ENCODE data around the gene APP.

APP gene

GRCh38 chr21:26124896-26125295, 45.7 kb downstream of the APP start:
- H3K9me3 ChIP-seq, result no peaks in the 10 kb centered on the region
- H3K4me1 ChIP-seq, result peaks cover 24% of the 10 kb centered on the region
- H3K36me3 ChIP-seq, result no peaks in the 10 kb centered on the region; the same call in none of the 2 replicates
- no peak for TF ChIP-seq CTCF (IDR thresholded peaks at IDR 0.05; ENCODE audit: low read depth, low read length)
- H3K4me3 ChIP-seq (ENCODE audit: low read depth, low read length), result no peak overlapping the region
- DNase-seq, result no peak
- H3K27me3 ChIP-seq, result no peaks in the 10 kb centered on the region

- no peaks in the 10 kb centered on the region for H3K9me3 ChIP-seq
- no peaks in the 10 kb centered on the region for H3K27me3 ChIP-seq
- no peaks in the 10 kb centered on the region; the same call in 1 of the 2 replicates for H3K36me3 ChIP-seq
- no peak for DNase-seq
- H3K4me3 ChIP-seq (ENCODE audit: low read depth, low read length), result no peak overlapping the region
- no peak for TF ChIP-seq CTCF (IDR thresholded peaks at IDR 0.05; ENCODE audit: low read depth, low read length)
- peaks cover 24% of the 10 kb centered on the region for H3K4me1 ChIP-seq
Measured at GRCh38 chr21:26124421-26124833, 46.1 kb downstream of the APP start.

GRCh38 chr21:26123012-26123411, 47.6 kb downstream of the APP start:
- H3K4me3 ChIP-seq (ENCODE audit: low read depth, low read length), result no peak overlapping the region
- no peaks in the 10 kb centered on the region for H3K36me3 ChIP-seq
- DNase-seq, result no peak
- no peaks in the 10 kb centered on the region for H3K27me3 ChIP-seq
- no peak for TF ChIP-seq CTCF (IDR thresholded peaks at IDR 0.05; ENCODE audit: low read depth, low read length)
- no peaks in the 10 kb centered on the region for H3K9me3 ChIP-seq
- H3K4me1 ChIP-seq, result peaks cover 24% of the 10 kb centered on the region

GRCh38 chr21:26120828-26121227, 49.7 kb downstream of the APP start:
- Histone ChIP-seq H3K9me3 (no peaks in the 10 kb centered on the region), H3K4me3 (ENCODE audit: low read depth, low read length) (no peak overlapping the region), H3K36me3 (no peaks in the 10 kb centered on the region), H3K27me3 (no peaks in the 10 kb centered on the region), H3K4me1 (peaks cover 19% of the 10 kb centered on the region)
- no peak for TF ChIP-seq CTCF (IDR thresholded peaks at IDR 0.05; ENCODE audit: low read depth, low read length)
- DNase-seq, result no peak

GRCh38 chr21:26119906-26120305, 50.7 kb downstream of the APP start:
- no peak for DNase-seq

More at GRCh38 chr21:26119906-26120305, 50.7 kb downstream of the APP start:
- TF ChIP-seq CTCF (IDR thresholded peaks at IDR 0.05; ENCODE audit: low read depth, low read length), result no peak
- Histone ChIP-seq H3K4me3 (ENCODE audit: low read depth, low read length) (no peak overlapping the region), H3K36me3 (no peaks in the 10 kb centered on the region), H3K27me3 (no peaks in the 10 kb centered on the region), H3K4me1 (peaks cover 17% of the 10 kb centered on the region), H3K9me3 (no peaks in the 10 kb centered on the region)
